ENCODE results near the gene XPO4. TPM values are rescaled to one million over a fixed set of nuclear protein-coding genes. Genes with fewer than 3 reads are reported as not detected.
"Not testable (repeated sequence)": the region's sequence is repeated elsewhere in the genome, so short reads cannot be mapped to it uniquely, and the experiment has no call there.

The XPO4 gene
- polyA plus RNA-seq, 3 donors: 17.5 to 19.2 (median 19.1) TPM

GRCh38 chr13:20891768-20892167, 10.8 kb downstream of the XPO4 start:
- no peak for DNase-seq (ENCODE audit: low read depth in 3 of 3, low spot score in 2 of 3)

- no peak for DNase-seq (ENCODE audit: low read depth in 3 of 3, low spot score in 2 of 3)
Measured at GRCh38 chr13:20891034-20891433, 11.5 kb downstream of the XPO4 start.

- DNase-seq (ENCODE audit: low read depth in 3 of 3, low spot score in 2 of 3): not testable (repeated sequence)
Measured at GRCh38 chr13:20890540-20890939, 12.0 kb downstream of the XPO4 start.

GRCh38 chr13:20882206-20882605, 20.3 kb downstream of the XPO4 start:
- no peak for DNase-seq (ENCODE audit: low read depth in 3 of 3, low spot score in 2 of 3)

GRCh38 chr13:20877902-20878301, 24.6 kb downstream of the XPO4 start:
- DNase-seq (ENCODE audit: low read depth in 3 of 3, low spot score in 2 of 3): no peak

- not testable (repeated sequence) for DNase-seq (ENCODE audit: low read depth in 3 of 3, low spot score in 2 of 3)
Measured at GRCh38 chr13:20876802-20877201, 25.7 kb downstream of the XPO4 start.

- DNase-seq (ENCODE audit: low read depth in 3 of 3, low spot score in 2 of 3): not testable (repeated sequence)
Measured at GRCh38 chr13:20874439-20874838, 28.1 kb downstream of the XPO4 start.

- no peak for DNase-seq (ENCODE audit: low read depth in 3 of 3, low spot score in 2 of 3)
Measured at GRCh38 chr13:20873348-20873747, 29.2 kb downstream of the XPO4 start.

GRCh38 chr13:20870829-20871228, 31.7 kb downstream of the XPO4 start:
- no peak for DNase-seq (ENCODE audit: low read depth in 3 of 3, low spot score in 2 of 3)

- no peak for DNase-seq (ENCODE audit: low read depth in 3 of 3, low spot score in 2 of 3)
Measured at GRCh38 chr13:20869540-20869939, 33.0 kb downstream of the XPO4 start.

- DNase-seq (ENCODE audit: low read depth in 3 of 3, low spot score in 2 of 3): no peak
Measured at GRCh38 chr13:20867408-20867807, 35.1 kb downstream of the XPO4 start.

- not testable (repeated sequence) for DNase-seq (ENCODE audit: low read depth in 3 of 3, low spot score in 2 of 3)
Measured at GRCh38 chr13:20861666-20862065, 40.9 kb downstream of the XPO4 start.

- no peak for DNase-seq (ENCODE audit: low read depth in 3 of 3, low spot score in 2 of 3)
Measured at GRCh38 chr13:20860844-20861243, 41.7 kb downstream of the XPO4 start.

- DNase-seq (ENCODE audit: low read depth in 3 of 3, low spot score in 2 of 3): no peak
Measured at GRCh38 chr13:20856650-20857049, 45.9 kb downstream of the XPO4 start.

GRCh38 chr13:20851844-20852402, 50.6 kb downstream of the XPO4 start:
- no peak for DNase-seq (ENCODE audit: low read depth in 3 of 3, low spot score in 2 of 3)

- DNase-seq (ENCODE audit: low read depth in 3 of 3, low spot score in 2 of 3): no peak
Measured at GRCh38 chr13:20848944-20849343, 53.6 kb downstream of the XPO4 start.

GRCh38 chr13:20848203-20848602, 54.3 kb downstream of the XPO4 start:
- no peak for DNase-seq (ENCODE audit: low read depth in 3 of 3, low spot score in 2 of 3)

GRCh38 chr13:20847296-20847695, 55.2 kb downstream of the XPO4 start:
- no peak for DNase-seq (ENCODE audit: low read depth in 3 of 3, low spot score in 2 of 3)

GRCh38 chr13:20843166-20843565, 59.4 kb downstream of the XPO4 start:
- peak in 2 of 3 donors; percentile 16 to 21 for DNase-seq (ENCODE audit: low read depth in 3 of 3, low spot score in 2 of 3)

GRCh38 chr13:20840568-20840967, 62.0 kb downstream of the XPO4 start:
- DNase-seq (ENCODE audit: low read depth in 3 of 3, low spot score in 2 of 3): no peak

GRCh38 chr13:20833900-20834679, 68.5 kb downstream of the XPO4 start:
- no peak for DNase-seq (ENCODE audit: low read depth in 3 of 3, low spot score in 2 of 3)

- DNase-seq (ENCODE audit: low read depth in 3 of 3, low spot score in 2 of 3): no peak
Measured at GRCh38 chr13:20832861-20833260, 69.7 kb downstream of the XPO4 start.

All from right renal cortex interstitium (tissue), 3 donors.